AG09309 (cell line): ENCODE data around the gene NCAPH2.
A peak's percentile ranks its signal among the peaks of the same experiment; 100 is the strongest.

Experiments used
- DNase-seq: peaks from one replicate; pipeline ENCODE4 v3.0.0-alpha.2; 2010; ENCODE audit warnings: low read depth
- H3K4me3 ChIP-seq: 2 replicates; pipeline ENCODE4 v1.5.1; 2011; ENCODE audit warnings: mild to moderate bottlenecking, low read depth, low read length, moderate library complexity; ENCODE audit not compliant: control insufficient read depth
- CTCF ChIP-seq: IDR thresholded peaks from 2 replicates; pipeline ENCODE4 v1.5.1; 2011; ENCODE audit warnings: mild to moderate bottlenecking, low read depth, low read length, inconsistent platforms; ENCODE audit not compliant: insufficient read depth, control insufficient read depth; ENCODE audit errors: missing control alignments

NCAPH2 gene

GRCh38 chr22:50507991-50508884, at the start of gene NCAPH2:
Gene NCAPH2 (plus strand): TSS chr22:50508224. CDS start chr22:50508338, 114 bp downstream.
- peak within 1 kb of the TSS; percentile 100 for H3K4me3 ChIP-seq
- DNase-seq: peak; percentile 76
- TF ChIP-seq CTCF: no peak

DNA sequence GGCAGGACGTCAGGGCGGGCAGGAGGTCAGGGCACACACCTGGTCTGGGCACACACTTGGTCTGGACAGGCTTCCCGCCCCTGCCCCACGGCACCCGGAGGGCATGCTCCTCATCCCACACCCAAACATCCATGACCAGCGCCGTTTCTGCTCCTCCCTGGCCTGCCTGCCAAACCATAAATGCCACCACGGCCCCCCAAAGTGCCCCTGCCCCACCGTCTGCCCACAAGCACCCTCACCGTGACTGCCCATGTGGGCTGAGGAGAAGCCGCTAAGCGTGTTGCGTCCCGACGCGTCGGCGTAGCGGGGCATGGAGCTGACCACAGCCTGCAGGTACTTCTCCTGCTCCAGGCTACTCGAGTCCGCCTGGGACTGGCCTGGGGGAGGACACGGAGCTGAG, 49.0 kb upstream of the NCAPH2 start:
- TF ChIP-seq CTCF: no peak
- DNase-seq: no peak
- no peak overlapping the region for H3K4me3 ChIP-seq

- H3K4me3 ChIP-seq: no peak overlapping the region
- TF ChIP-seq CTCF: no peak
- DNase-seq: no peak
These were observed 48.4 kb upstream of the NCAPH2 start for GRCh38 chr22:50459496-50460140.

DNA sequence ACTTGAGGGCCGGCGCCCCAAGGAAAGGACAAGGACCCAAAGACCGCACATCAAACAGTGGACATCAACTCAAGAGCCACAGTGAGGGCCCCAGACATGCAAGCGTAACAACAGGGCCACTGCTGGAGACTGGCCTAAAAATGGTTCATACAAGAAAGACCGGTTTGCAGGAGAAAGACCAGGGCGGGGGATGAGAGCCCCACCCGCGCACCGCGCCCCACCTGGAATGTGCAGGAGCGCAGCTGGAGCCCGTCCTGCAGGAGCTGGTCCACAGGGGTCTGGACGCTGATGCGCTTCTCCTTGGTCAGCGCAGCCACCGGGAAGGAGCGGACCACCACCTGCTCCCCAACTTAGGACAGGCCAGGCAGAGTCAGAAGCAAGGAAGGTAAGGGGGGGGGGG, 47.1 kb upstream of the NCAPH2 start:
- DNase-seq: no peak
- TF ChIP-seq CTCF: no peak
- no peak overlapping the region for H3K4me3 ChIP-seq

GRCh38 chr22:50461536-50461935, 46.5 kb upstream of the NCAPH2 start:
- H3K4me3 ChIP-seq: no peak overlapping the region

More at GRCh38 chr22:50461536-50461935, 46.5 kb upstream of the NCAPH2 start:
- TF ChIP-seq CTCF: no peak
- no peak for DNase-seq
